ENCODE data around the gene PODNL1. TPM values are rescaled to one million over a fixed set of nuclear protein-coding genes. Genes with fewer than 3 reads are reported as not detected.
"Not testable (repeated sequence)": the region's sequence is repeated elsewhere in the genome, so short reads cannot be mapped to it uniquely, and the experiment has no call there.

Gene PODNL1
- total RNA-seq, 1 experiment from 2014 or later, result 1.1 TPM

- H3K9me3 Mint-ChIP-seq, result no peaks in the 10 kb centered on the region
- ATAC-seq, result no peak
- H3K27me3 Mint-ChIP-seq (ENCODE audit: low read depth), result no peaks in the 10 kb centered on the region
- peaks cover 3% of the 10 kb centered on the region; the same call in 1 of the 2 replicates for H3K36me3 Mint-ChIP-seq
- peaks cover 18% of the 10 kb centered on the region for H3K4me1 Mint-ChIP-seq
- ChIA-PET CTCF (interaction anchor here (0.6 kb wide), 1 partner anchor 1033 kb away, joined by 4 read pairs; no protein-coding TSS in a partner anchor), POLR2A (no interaction called here)
- DNase-seq (ENCODE audit: low spot score), result no peak
- TF ChIP-seq NFE2L1 (CRISPR knock-in tag; IDR thresholded peaks at IDR 0.05) (no peak), NR1H2 (CRISPR knock-in tag; IDR thresholded peaks at IDR 0.05) (no peak), ZNF138 (CRISPR knock-in tag; conservative IDR thresholded peaks at IDR 0.05) (no peak)
- peak overlapping the region; percentile 70 for H3K27ac Mint-ChIP-seq
- H3K4me3 Mint-ChIP-seq, result no peak overlapping the region
Measured at GRCh38 chr19:13975870-13976269, 37.7 kb upstream of the PODNL1 start.

- DNase-seq (ENCODE audit: low spot score), result peak; percentile 84
- H3K4me3 Mint-ChIP-seq, result peak overlapping the region; percentile 48
- POLR2A ChIA-PET, result interaction anchor here (0.6 to 1.0 kb wide), 3 partner anchors 21 to 1177 kb away, joined by 3 to 4 read pairs (median 4); no protein-coding TSS in a partner anchor
Measured at GRCh38 chr19:13974073-13974472, 35.9 kb upstream of the PODNL1 start.

DNA sequence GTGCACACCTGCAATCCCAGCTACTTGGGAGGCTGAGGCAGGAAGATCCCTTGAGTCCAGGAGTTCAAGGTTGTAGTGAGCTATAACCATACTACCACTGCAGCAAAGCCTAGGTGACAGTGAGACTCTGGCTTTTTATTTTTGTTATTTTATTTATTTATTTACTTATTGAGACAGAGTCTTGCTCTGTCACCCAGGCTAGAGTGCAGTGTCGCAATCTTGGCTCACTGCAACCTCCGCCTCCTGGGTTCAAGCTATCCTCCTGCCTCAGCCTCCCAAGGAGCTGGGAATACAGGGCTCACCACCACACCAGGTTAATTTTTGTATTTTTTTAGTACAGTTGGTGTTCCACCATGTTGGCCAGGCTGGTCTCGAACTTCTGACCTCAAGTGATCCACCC, 35.3 kb upstream of the PODNL1 start:
- H3K9me3 Mint-ChIP-seq; H3K4me3 Mint-ChIP-seq; H3K27me3 Mint-ChIP-seq (ENCODE audit: low read depth); H3K36me3 Mint-ChIP-seq; DNase-seq (ENCODE audit: low spot score); ATAC-seq; H3K27ac Mint-ChIP-seq: not testable (repeated sequence)
- CTCF ChIA-PET, result interaction anchor here (0.6 to 2.6 kb wide), 8 partner anchors 11 to 163 kb away, joined by 3 to 11 read pairs (median 6); partner anchors contain the start of genes IL27RA and MISP3
- peaks cover 12% of the 10 kb centered on the region for H3K4me1 Mint-ChIP-seq
- POLR2A ChIA-PET, result interaction anchor here (0.5 to 1.0 kb wide), 4 partner anchors 20 to 1176 kb away, joined by 3 to 4 read pairs (median 4); no protein-coding TSS in a partner anchor

More at GRCh38 chr19:13974073-13974472, 35.9 kb upstream of the PODNL1 start:
- H3K9me3 Mint-ChIP-seq, result no peaks in the 10 kb centered on the region
- TF ChIP-seq, protein P1, sequence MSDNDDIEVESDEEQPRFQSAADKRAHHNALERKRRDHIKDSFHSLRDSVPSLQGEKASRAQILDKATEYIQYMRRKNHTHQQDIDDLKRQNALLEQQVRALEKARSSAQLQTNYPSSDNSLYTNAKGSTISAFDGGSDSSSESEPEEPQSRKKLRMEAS (CRISPR knock-in tag; IDR thresholded peaks at IDR 0.05), result peak; percentile 71
- TF ChIP-seq NFYB (CRISPR knock-in tag; conservative IDR thresholded peaks at IDR 0.05; ENCODE audit: low read depth), result peak; percentile 68; the same call in 1 of the 2 replicates
- TF ChIP-seq, protein P2, sequence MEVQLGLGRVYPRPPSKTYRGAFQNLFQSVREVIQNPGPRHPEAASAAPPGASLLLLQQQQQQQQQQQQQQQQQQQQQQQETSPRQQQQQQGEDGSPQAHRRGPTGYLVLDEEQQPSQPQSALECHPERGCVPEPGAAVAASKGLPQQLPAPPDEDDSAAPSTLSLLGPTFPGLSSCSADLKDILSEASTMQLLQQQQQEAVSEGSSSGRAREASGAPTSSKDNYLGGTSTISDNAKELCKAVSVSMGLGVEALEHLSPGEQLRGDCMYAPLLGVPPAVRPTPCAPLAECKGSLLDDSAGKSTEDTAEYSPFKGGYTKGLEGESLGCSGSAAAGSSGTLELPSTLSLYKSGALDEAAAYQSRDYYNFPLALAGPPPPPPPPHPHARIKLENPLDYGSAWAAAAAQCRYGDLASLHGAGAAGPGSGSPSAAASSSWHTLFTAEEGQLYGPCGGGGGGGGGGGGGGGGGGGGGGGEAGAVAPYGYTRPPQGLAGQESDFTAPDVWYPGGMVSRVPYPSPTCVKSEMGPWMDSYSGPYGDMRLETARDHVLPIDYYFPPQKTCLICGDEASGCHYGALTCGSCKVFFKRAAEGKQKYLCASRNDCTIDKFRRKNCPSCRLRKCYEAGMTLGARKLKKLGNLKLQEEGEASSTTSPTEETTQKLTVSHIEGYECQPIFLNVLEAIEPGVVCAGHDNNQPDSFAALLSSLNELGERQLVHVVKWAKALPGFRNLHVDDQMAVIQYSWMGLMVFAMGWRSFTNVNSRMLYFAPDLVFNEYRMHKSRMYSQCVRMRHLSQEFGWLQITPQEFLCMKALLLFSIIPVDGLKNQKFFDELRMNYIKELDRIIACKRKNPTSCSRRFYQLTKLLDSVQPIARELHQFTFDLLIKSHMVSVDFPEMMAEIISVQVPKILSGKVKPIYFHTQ (CRISPR knock-in tag; IDR thresholded peaks at IDR 0.05), result no peak
- H3K27me3 Mint-ChIP-seq (ENCODE audit: low read depth), result no peaks in the 10 kb centered on the region
- peaks cover 12% of the 10 kb centered on the region for H3K4me1 Mint-ChIP-seq
- H3K27ac Mint-ChIP-seq, result peak overlapping the region; percentile 94
- CTCF ChIA-PET, result interaction anchor here (0.6 to 2.6 kb wide), 11 partner anchors 12 to 107 kb away, joined by 3 to 11 read pairs (median 5); partner anchors contain the start of genes IL27RA and MISP3
- H3K36me3 Mint-ChIP-seq, result peaks cover 5% of the 10 kb centered on the region
- peak; percentile 75 for ATAC-seq

GRCh38 chr19:13972368-13973155, 34.3 kb upstream of the PODNL1 start:
- ChIA-PET CTCF (interaction anchor here (0.6 to 2.6 kb wide), 2 partner anchors 10 to 164 kb away, joined by 3 to 11 read pairs; no protein-coding TSS in a partner anchor), POLR2A (interaction anchor here (0.5 to 0.6 kb wide), 2 partner anchors 109 to 216 kb away, joined by 3 read pairs; no protein-coding TSS in a partner anchor)
- DNase-seq (ENCODE audit: low spot score) (no peak), ATAC-seq (no peak)
- TF ChIP-seq, protein P3, sequence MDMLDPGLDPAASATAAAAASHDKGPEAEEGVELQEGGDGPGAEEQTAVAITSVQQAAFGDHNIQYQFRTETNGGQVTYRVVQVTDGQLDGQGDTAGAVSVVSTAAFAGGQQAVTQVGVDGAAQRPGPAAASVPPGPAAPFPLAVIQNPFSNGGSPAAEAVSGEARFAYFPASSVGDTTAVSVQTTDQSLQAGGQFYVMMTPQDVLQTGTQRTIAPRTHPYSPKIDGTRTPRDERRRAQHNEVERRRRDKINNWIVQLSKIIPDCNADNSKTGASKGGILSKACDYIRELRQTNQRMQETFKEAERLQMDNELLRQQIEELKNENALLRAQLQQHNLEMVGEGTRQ (CRISPR knock-in tag; IDR thresholded peaks at IDR 0.05), result no peak
- TF ChIP-seq E2F1 (CRISPR knock-in tag; IDR thresholded peaks at IDR 0.05) (no peak), ZNF416 (CRISPR knock-in tag; IDR thresholded peaks at IDR 0.05) (no peak), ZBTB21 (CRISPR knock-in tag; IDR thresholded peaks at IDR 0.05; ENCODE audit: borderline replicate concordance) (no peak), RORB (CRISPR knock-in tag; IDR thresholded peaks at IDR 0.05) (no peak), RELA (CRISPR knock-in tag; IDR thresholded peaks at IDR 0.05; ENCODE audit: borderline replicate concordance) (no peak), NFE2L1 (CRISPR knock-in tag; IDR thresholded peaks at IDR 0.05) (no peak), ZNF396 (CRISPR knock-in tag; IDR thresholded peaks at IDR 0.05; ENCODE audit: borderline replicate concordance) (no peak), ATF1 (CRISPR knock-in tag; IDR thresholded peaks at IDR 0.05) (no peak)
- TF ChIP-seq, protein P4, sequence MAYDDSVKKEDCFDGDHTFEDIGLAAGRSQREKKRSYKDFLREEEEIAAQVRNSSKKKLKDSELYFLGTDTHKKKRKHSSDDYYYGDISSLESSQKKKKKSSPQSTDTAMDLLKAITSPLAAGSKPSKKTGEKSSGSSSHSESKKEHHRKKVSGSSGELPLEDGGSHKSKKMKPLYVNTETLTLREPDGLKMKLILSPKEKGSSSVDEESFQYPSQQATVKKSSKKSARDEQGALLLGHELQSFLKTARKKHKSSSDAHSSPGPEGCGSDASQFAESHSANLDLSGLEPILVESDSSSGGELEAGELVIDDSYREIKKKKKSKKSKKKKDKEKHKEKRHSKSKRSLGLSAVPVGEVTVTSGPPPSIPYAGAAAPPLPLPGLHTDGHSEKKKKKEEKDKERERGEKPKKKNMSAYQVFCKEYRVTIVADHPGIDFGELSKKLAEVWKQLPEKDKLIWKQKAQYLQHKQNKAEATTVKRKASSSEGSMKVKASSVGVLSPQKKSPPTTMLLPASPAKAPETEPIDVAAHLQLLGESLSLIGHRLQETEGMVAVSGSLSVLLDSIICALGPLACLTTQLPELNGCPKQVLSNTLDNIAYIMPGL (CRISPR knock-in tag; IDR thresholded peaks at IDR 0.05), result no peak
- TF ChIP-seq, protein P5, sequence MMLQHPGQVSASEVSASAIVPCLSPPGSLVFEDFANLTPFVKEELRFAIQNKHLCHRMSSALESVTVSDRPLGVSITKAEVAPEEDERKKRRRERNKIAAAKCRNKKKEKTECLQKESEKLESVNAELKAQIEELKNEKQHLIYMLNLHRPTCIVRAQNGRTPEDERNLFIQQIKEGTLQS (CRISPR knock-in tag; conservative IDR thresholded peaks at IDR 0.05), result no peak
- H3K4me1 Mint-ChIP-seq, result peaks cover 8% of the 10 kb centered on the region
- H3K27me3 Mint-ChIP-seq (ENCODE audit: low read depth), result no peaks in the 10 kb centered on the region
- H3K4me3 Mint-ChIP-seq, result no peak overlapping the region
- peak overlapping the region; percentile 41; the same call in 1 of the 2 replicates for H3K27ac Mint-ChIP-seq
- H3K9me3 Mint-ChIP-seq, result no peaks in the 10 kb centered on the region
- H3K36me3 Mint-ChIP-seq, result peaks cover 10% of the 10 kb centered on the region

GRCh38 chr19:13971868-13972267, 33.7 kb upstream of the PODNL1 start:
- H3K27ac Mint-ChIP-seq; H3K4me1 Mint-ChIP-seq; DNase-seq (ENCODE audit: low spot score); H3K9me3 Mint-ChIP-seq; H3K27me3 Mint-ChIP-seq (ENCODE audit: low read depth); ATAC-seq; H3K36me3 Mint-ChIP-seq; H3K4me3 Mint-ChIP-seq: not testable (repeated sequence)
- CTCF ChIA-PET, result interaction anchor here (0.7 kb wide), 1 partner anchor 31 kb away, joined by 3 read pairs; no protein-coding TSS in a partner anchor
- POLR2A ChIA-PET, result interaction anchor here (0.6 kb wide), 1 partner anchor 60 kb away, joined by 3 read pairs; no protein-coding TSS in a partner anchor
